H9 (cell line): ENCODE data around the gene CGB5. TPM values are rescaled to one million over a fixed set of nuclear protein-coding genes. Genes with fewer than 3 reads are reported as not detected.

Experiments
- DNase-seq: peaks from one replicate; pipeline ENCODE4 v3.0.0-alpha.2; 2017
- H2AFZ ChIP-seq: one replicate; pipeline ENCODE4 v1.6.1; 2013; ENCODE audit warnings: mild to moderate bottlenecking, low read length, control low read depth, moderate library complexity
- H2AK5ac ChIP-seq: 2 replicates; pipeline ENCODE4 v1.6.1; 2013; ENCODE audit warnings: low read length, control low read depth, mixed read lengths; ENCODE audit not compliant: insufficient read length
- H2BK120ac ChIP-seq: one replicate; pipeline ENCODE4 v1.6.1; 2013; ENCODE audit warnings: low read depth, mild to moderate bottlenecking, low read length, control low read depth, inconsistent platforms; ENCODE audit not compliant: poor library complexity, severe bottlenecking
- H2BK12ac ChIP-seq: 2 replicates; pipeline ENCODE4 v1.6.1; 2013; ENCODE audit warnings: low read length, control low read depth, mixed read lengths, low read depth; ENCODE audit not compliant: insufficient read length
- H2BK15ac ChIP-seq: 2 replicates; pipeline ENCODE4 v1.6.1; 2013; ENCODE audit warnings: low read depth, low read length, control low read depth
- H2BK20ac ChIP-seq: one replicate; pipeline ENCODE4 v1.6.1; 2013; ENCODE audit warnings: low read depth, mild to moderate bottlenecking, low read length, control low read depth, inconsistent platforms; ENCODE audit not compliant: poor library complexity, severe bottlenecking
- H2BK5ac ChIP-seq: 2 replicates; pipeline ENCODE4 v1.6.1; 2013; ENCODE audit warnings: low read length, control low read depth, mixed read lengths; ENCODE audit not compliant: insufficient read length
- H3K14ac ChIP-seq: 2 replicates; pipeline ENCODE4 v1.6.1; 2013; ENCODE audit warnings: low read length, control low read depth; ENCODE audit not compliant: insufficient read depth
- H3K18ac ChIP-seq: 2 replicates; pipeline ENCODE4 v1.6.1; 2013; ENCODE audit warnings: low read depth, mild to moderate bottlenecking, mixed read lengths, low read length, control low read depth; ENCODE audit not compliant: insufficient read length
- H3K23ac ChIP-seq: 2 replicates; pipeline ENCODE4 v1.6.1; 2013; ENCODE audit warnings: low read length, control low read depth, mixed read lengths, low read depth; ENCODE audit not compliant: insufficient read length
- H3K23me2 ChIP-seq: 2 replicates; pipeline ENCODE4 v1.6.1; 2013; ENCODE audit warnings: low read depth, mild to moderate bottlenecking, mixed read lengths, low read length, control low read depth; ENCODE audit not compliant: insufficient read length, poor library complexity, severe bottlenecking
- H3K27ac ChIP-seq: 2 replicates; pipeline ENCODE4 v1.5.1; 2013; ENCODE audit warnings: low read length, control low read depth, mixed read lengths, low read depth; ENCODE audit not compliant: insufficient read length
- H3K27me3 ChIP-seq: 2 replicates; pipeline ENCODE4 v1.6.1; 2013; ENCODE audit warnings: low read length, control low read depth, inconsistent platforms; ENCODE audit not compliant: insufficient read depth
- H3K4ac ChIP-seq: 2 replicates; pipeline ENCODE4 v1.6.1; 2013; ENCODE audit warnings: low read depth, mild to moderate bottlenecking, control low read depth, inconsistent platforms, low read length, moderate library complexity
- H3K4me1 ChIP-seq: 2 replicates; pipeline ENCODE4 v1.6.1; 2013; ENCODE audit warnings: low read length, control low read depth, inconsistent platforms; ENCODE audit not compliant: insufficient read depth
- H3K4me2 ChIP-seq: 2 replicates; pipeline ENCODE4 v1.6.1; 2013; ENCODE audit warnings: low read length, control low read depth, mixed read lengths; ENCODE audit not compliant: insufficient read length, insufficient read depth
- H3K56ac ChIP-seq: 2 replicates; pipeline ENCODE4 v1.6.1; 2013; ENCODE audit warnings: low read depth, mild to moderate bottlenecking, mixed read lengths, low read length, control low read depth; ENCODE audit not compliant: insufficient read length
- H3K79me1 ChIP-seq: 2 replicates; pipeline ENCODE4 v1.6.1; 2013; ENCODE audit warnings: low read depth, mild to moderate bottlenecking, moderate library complexity, low read length, control low read depth, inconsistent platforms; ENCODE audit not compliant: insufficient read depth, poor library complexity, severe bottlenecking
- H3K79me2 ChIP-seq: 2 replicates; pipeline ENCODE4 v1.6.1; 2013; ENCODE audit warnings: low read length, control low read depth, inconsistent platforms; ENCODE audit not compliant: insufficient read depth
- H3K9ac ChIP-seq: 2 replicates; pipeline ENCODE4 v1.6.1; 2013; ENCODE audit warnings: low read length, control low read depth, mixed read lengths; ENCODE audit not compliant: insufficient read length; ENCODE audit errors: extremely low read depth
- H3K9me3 ChIP-seq: one replicate; pipeline ENCODE4 v1.6.1; 2013; ENCODE audit warnings: low read depth, low read length, inconsistent platforms; ENCODE audit not compliant: control insufficient read depth
- H3T11ph ChIP-seq: one replicate; pipeline ENCODE4 v1.6.1; 2013; ENCODE audit warnings: mild to moderate bottlenecking, low read length, control low read depth, inconsistent platforms
- H4K20me1 ChIP-seq: one replicate; pipeline ENCODE4 v1.6.1; 2013; ENCODE audit not compliant: control insufficient read depth, insufficient read length, insufficient read depth
- H4K5ac ChIP-seq: 2 replicates; pipeline ENCODE4 v1.6.1; 2013; ENCODE audit warnings: low read depth, mild to moderate bottlenecking, mixed read lengths, low read length, control low read depth; ENCODE audit not compliant: insufficient read length
- H4K8ac ChIP-seq: replicated peaks from 2 replicates; pipeline ENCODE4 v1.6.1; 2013; ENCODE audit warnings: low read length, control low read depth, mixed read lengths, low read depth; ENCODE audit not compliant: insufficient read length
- H4K91ac ChIP-seq: 2 replicates; pipeline ENCODE4 v1.6.1; 2013; ENCODE audit warnings: low read depth, mild to moderate bottlenecking, moderate library complexity, mixed read lengths, low read length, control low read depth; ENCODE audit not compliant: insufficient read length
- H3K27ac Mint-ChIP-seq, 3 experiments: 2 replicates in 2 of 3; 3 replicates in 1 of 3; pipeline ENCODE4 v1.8.0; 2020 to 2021; ENCODE audit warnings: mixed read lengths in 3 of 3, mild to moderate bottlenecking in 1 of 3, moderate library complexity in 1 of 3
- H3K27me3 Mint-ChIP-seq: 2 replicates; pipeline ENCODE4 v1.8.0; 2021; ENCODE audit warnings: low read depth, mild to moderate bottlenecking, moderate library complexity, mixed read lengths
- H3K36me3 Mint-ChIP-seq, 3 experiments: 2 replicates in 2 of 3; 3 replicates in 1 of 3; pipeline ENCODE4 v1.8.0; 2020 to 2021; ENCODE audit warnings: low read depth in 3 of 3, mixed read lengths in 3 of 3; ENCODE audit not compliant: insufficient read depth in 1 of 3
- H3K4me1 Mint-ChIP-seq, 2 experiments: 2 replicates each; pipeline ENCODE4 v1.8.0; 2020; ENCODE audit warnings: mixed read lengths in 2 of 2
- H3K4me3 Mint-ChIP-seq, 2 experiments: 2 replicates in 1 of 2; 3 replicates in 1 of 2; pipeline ENCODE4 v1.8.0; 2020 to 2021; ENCODE audit warnings: mild to moderate bottlenecking in 2 of 2, mixed read lengths in 2 of 2, moderate library complexity in 1 of 2
- H3K9me3 Mint-ChIP-seq, 2 experiments: 2 replicates in 1 of 2; 3 replicates in 1 of 2; pipeline ENCODE4 v1.8.0; 2020; ENCODE audit warnings: mild to moderate bottlenecking in 2 of 2, mixed read lengths in 2 of 2, moderate library complexity in 1 of 2
- WGBS: extraction: QIAGEN DNeasy Blood & Tissue Kit; methylation state at CpG from one replicate; pipeline ENCODE4 v1.1.7; 2013; ENCODE audit warnings: missing lambda C conversion rate, low lambda C conversion rate, mixed read lengths; ENCODE audit not compliant: insufficient read length; ENCODE audit errors: extremely low coverage; 5-methylcytosine and 5-hydroxymethylcytosine counted together
- microRNA-seq: library from miRNA; unstranded; fragments of <30 nt; microRNA quantifications from one replicate; pipeline ENCODE4, GENCODE V29; 2020; ENCODE audit warnings: borderline microRNAs expressed
- total RNA-seq: library from RNA; stranded (reverse); gene quantifications from 2 replicates; pipeline ENCODE4 v1.2.1, GENCODE V29; 2021
- TF ChIP-seq, protein P1 (sequence below): fragments of 200-600 bp; sonication (generic); conservative IDR thresholded peaks from 3 replicates; pipeline ENCODE4 v1.8.0; 2021; ENCODE audit warnings: antibody characterized with exemption, mild to moderate bottlenecking

The CGB5 gene
- total RNA-seq, 1 experiment from 2014 or later, result not detected

GRCh38 chr19:49092686-49093085 lies 49.0 kb downstream of the CGB5 start:
- H4K5ac ChIP-seq, result no peak overlapping the region
- H3K79me1 ChIP-seq, result peaks cover 6% of the 10 kb centered on the region
- H3K56ac ChIP-seq, result no peak overlapping the region
- H2AFZ ChIP-seq, result no peak overlapping the region
- no peaks in the 10 kb centered on the region for H4K20me1 ChIP-seq
- H3K4ac ChIP-seq, result no peak overlapping the region
- no peak overlapping the region for H2BK120ac ChIP-seq
- H3K9me3 ChIP-seq, result no peaks in the 10 kb centered on the region
- H3K14ac ChIP-seq, result no peak overlapping the region
- H3K9ac ChIP-seq, result no peak overlapping the region
- no peak overlapping the region for H4K8ac ChIP-seq
- no peak overlapping the region for H2BK5ac ChIP-seq
- TF ChIP-seq, protein P1, sequence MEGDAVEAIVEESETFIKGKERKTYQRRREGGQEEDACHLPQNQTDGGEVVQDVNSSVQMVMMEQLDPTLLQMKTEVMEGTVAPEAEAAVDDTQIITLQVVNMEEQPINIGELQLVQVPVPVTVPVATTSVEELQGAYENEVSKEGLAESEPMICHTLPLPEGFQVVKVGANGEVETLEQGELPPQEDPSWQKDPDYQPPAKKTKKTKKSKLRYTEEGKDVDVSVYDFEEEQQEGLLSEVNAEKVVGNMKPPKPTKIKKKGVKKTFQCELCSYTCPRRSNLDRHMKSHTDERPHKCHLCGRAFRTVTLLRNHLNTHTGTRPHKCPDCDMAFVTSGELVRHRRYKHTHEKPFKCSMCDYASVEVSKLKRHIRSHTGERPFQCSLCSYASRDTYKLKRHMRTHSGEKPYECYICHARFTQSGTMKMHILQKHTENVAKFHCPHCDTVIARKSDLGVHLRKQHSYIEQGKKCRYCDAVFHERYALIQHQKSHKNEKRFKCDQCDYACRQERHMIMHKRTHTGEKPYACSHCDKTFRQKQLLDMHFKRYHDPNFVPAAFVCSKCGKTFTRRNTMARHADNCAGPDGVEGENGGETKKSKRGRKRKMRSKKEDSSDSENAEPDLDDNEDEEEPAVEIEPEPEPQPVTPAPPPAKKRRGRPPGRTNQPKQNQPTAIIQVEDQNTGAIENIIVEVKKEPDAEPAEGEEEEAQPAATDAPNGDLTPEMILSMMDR, result no peak
- H3T11ph ChIP-seq, result no peak overlapping the region
- H2BK20ac ChIP-seq, result no peak overlapping the region
- no peak overlapping the region for H2AK5ac ChIP-seq
- no peaks in the 10 kb centered on the region for H3K23me2 ChIP-seq
- H3K27me3 Mint-ChIP-seq, result no peaks in the 10 kb centered on the region
- no peak overlapping the region for H2BK15ac ChIP-seq
- H3K79me2 ChIP-seq, result peaks cover 9% of the 10 kb centered on the region; the same call in 1 of the 2 replicates
- H3K4me3 Mint-ChIP-seq, result no peak overlapping the region
- H2BK12ac ChIP-seq, result no peak overlapping the region
- no peaks in the 10 kb centered on the region for H3K9me3 Mint-ChIP-seq
- H4K91ac ChIP-seq, result no peak overlapping the region
- H3K4me1 ChIP-seq, result no peaks in the 10 kb centered on the region
- H3K27me3 ChIP-seq, result no peaks in the 10 kb centered on the region
- H3K36me3 Mint-ChIP-seq, result peaks cover 39 to 85% (median 84%) of the 10 kb centered on the region in 3 experiments
- H3K18ac ChIP-seq, result no peak overlapping the region
- peak overlapping the region in 1 of 3 experiments; percentile 63; a peak in 1 of 7 replicates for H3K27ac Mint-ChIP-seq
- no CpG with 5 or more reads among the region's 6 CpGs for WGBS
- H3K4me2 ChIP-seq, result no peak overlapping the region
- no peak overlapping the region for H3K27ac ChIP-seq
- no peak overlapping the region for H3K23ac ChIP-seq
- DNase-seq, result no peak
- peaks cover 3 to 4% of the 10 kb centered on the region in 2 experiments; a peak in 1 of 4 replicates for H3K4me1 Mint-ChIP-seq

Small RNA genes lying within 50 kb of the gene (microRNA-seq; reads per million reads assigned to microRNA genes)
- gene MIR6798, result not detected

Other genes starting within 250 kb of the CGB5 start
- 30.6 and 32.7 TPM in 2 replicates for gene BCAT2, start 232.8 kb upstream of the CGB5 start, total RNA-seq
- 11.2 and 11.6 TPM in 2 replicates for gene HSD17B14, start 207.4 kb upstream of the CGB5 start, total RNA-seq
- gene PLEKHA4, start 175.2 kb upstream of the CGB5 start, total RNA-seq, result 14.3 and 15.3 TPM in 2 replicates
- gene PPP1R15A, start 171.4 kb upstream of the CGB5 start, total RNA-seq, result 17.2 and 17.5 TPM in 2 replicates
- 0.94 and 1.0 TPM in 2 replicates for gene TULP2, start 145.1 kb upstream of the CGB5 start, total RNA-seq
- 125 and 131 TPM in 2 replicates for gene NUCB1, start 143.5 kb upstream of the CGB5 start, total RNA-seq
- 1.4 and 2.0 TPM in 2 replicates for gene DHDH, start 110.1 kb upstream of the CGB5 start, total RNA-seq
- 310 and 315 TPM in 2 replicates for gene BAX, start 89.0 kb upstream of the CGB5 start, total RNA-seq
- 1,244 and 1,245 TPM in 2 replicates for gene FTL, start 78.5 kb upstream of the CGB5 start, total RNA-seq
- 44.3 and 45.6 TPM in 2 replicates for gene GYS1, start 50.5 kb upstream of the CGB5 start, total RNA-seq
- gene RUVBL2, start 50.0 kb upstream of the CGB5 start, total RNA-seq, result 130 and 134 TPM in 2 replicates
- not detected in 2 replicates for gene LHB, start 26.8 kb upstream of the CGB5 start, total RNA-seq
- gene CGB3, start 19.5 kb upstream of the CGB5 start, total RNA-seq, result 0.46 TPM in 1 of 2 replicates, not detected in the other
- gene CGB2, start 12.0 kb upstream of the CGB5 start, total RNA-seq, result 0.55 and 0.77 TPM in 2 replicates
- not detected in 2 replicates for gene CGB1, start 7.0 kb upstream of the CGB5 start, total RNA-seq
- 0.39 TPM in 1 of 2 replicates, not detected in the other for gene CGB8, start 5.3 kb downstream of the CGB5 start, total RNA-seq
- gene CGB7, start 13.9 kb downstream of the CGB5 start, total RNA-seq, result 1.2 TPM in 2 replicates
- 2.1 and 2.3 TPM in 2 replicates for gene NTF4, start 21.0 kb downstream of the CGB5 start, total RNA-seq
- gene KCNA7, start 28.9 kb downstream of the CGB5 start, total RNA-seq, result 0.04 TPM in 2 replicates
- gene SNRNP70, start 41.6 kb downstream of the CGB5 start, total RNA-seq, result 292 and 295 TPM in 2 replicates
- 3.5 and 4.2 TPM in 2 replicates for gene LIN7B, start 70.5 kb downstream of the CGB5 start, total RNA-seq
- gene C19orf73, start 75.3 kb downstream of the CGB5 start, total RNA-seq, result 0.72 and 1.1 TPM in 2 replicates
- gene PPFIA3, start 75.7 kb downstream of the CGB5 start, total RNA-seq, result 18.8 and 19.1 TPM in 2 replicates
- 1.8 and 1.9 TPM in 2 replicates for gene HRC, start 111.5 kb downstream of the CGB5 start, total RNA-seq
- 6.9 and 7.2 TPM in 2 replicates for gene TRPM4, start 113.9 kb downstream of the CGB5 start, total RNA-seq